GM18520 (cell line): Measurements from ENCODE around the gene ARHGAP26.

ENCODE experiments used
- ATAC-seq: cut with Tn5 transposase; IDR thresholded peaks from one replicate; pipeline ENCODE4 v1.9.1; 2021; ENCODE audit not compliant: unreplicated experiment

ARHGAP26 gene

DNA sequence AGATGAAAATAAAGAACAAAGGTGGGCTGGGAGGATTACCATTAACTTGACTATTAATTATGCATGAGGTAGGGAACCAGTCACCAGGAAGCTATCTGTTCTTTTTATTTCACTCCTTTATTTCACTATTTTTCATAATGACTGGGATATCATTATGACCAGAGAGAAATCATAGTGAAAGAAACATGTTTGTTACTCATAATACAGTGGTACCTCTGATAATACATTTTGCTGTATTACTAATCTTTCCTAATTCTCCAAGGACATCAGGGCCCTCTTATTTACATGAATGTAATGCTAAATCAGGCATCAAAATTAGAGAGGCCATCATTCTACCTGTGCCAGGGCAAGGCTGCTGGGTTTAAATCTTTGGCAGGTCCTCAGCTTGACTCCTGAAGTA, 379.6 kb downstream of the ARHGAP26 start:
- ATAC-seq: no peak

GRCh38 chr5:143151056-143151700, 381.0 kb downstream of the ARHGAP26 start:
- no peak for ATAC-seq

DNA sequence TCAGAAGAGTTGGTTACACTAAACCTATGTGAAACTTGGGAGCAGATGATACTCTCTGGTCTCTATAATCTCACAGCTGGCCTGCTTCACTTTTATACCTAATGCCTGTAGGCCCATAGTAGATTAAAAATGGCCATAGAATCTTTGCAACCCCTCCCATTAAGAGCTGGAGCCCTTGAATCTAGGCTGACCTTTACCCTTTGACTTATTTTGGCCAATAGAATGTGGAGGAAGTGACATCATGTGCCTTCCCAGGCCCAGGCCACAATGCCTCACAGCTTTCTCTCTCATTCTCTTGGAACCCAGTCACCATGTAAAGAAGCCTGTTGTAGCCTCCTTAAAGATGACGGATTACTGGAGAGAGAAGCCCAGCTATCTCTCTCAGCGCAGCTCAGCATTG, 382.3 kb downstream of the ARHGAP26 start:
- no peak for ATAC-seq

GRCh38 chr5:143153332-143154119, 383.3 kb downstream of the ARHGAP26 start:
- no peak for ATAC-seq

DNA sequence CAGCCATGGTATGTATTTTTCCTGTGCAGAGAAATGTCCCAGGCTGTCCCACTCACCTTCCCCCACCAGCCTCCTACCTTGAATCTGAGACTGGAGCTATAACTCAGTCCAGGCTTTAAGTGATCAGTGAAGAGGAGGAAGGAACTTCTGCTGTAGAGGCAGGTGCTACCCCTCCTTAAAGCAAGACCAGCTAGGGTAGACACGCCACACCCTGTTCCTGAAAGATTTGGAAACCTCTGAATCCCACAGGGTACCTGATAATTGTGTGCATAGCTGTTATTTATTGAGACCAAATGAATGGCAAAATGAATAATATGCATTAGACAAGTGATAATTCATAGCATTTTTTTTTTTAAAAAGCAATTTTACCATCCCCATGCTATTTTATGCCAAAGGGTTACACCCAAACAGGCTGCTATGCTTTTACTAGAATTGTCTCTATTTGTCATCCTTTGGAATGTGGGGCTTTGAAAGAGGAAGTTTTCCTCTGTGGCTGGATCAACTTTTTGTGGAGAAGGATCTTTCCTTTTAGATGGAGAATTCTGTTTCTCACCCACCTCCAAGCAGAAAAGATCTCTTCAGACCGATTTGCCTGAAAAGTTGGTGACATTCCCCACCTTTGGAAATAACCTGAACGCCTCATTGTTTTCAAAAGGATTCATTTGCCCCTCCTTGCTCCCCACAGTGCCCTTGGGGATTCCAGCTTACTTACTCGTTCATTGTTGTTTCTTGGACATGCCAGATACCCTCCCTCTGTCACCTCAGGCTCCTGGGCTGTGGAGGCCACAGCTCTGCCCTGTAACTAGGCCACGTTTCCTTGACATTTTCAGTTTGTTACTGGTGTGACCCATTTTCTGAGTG, 384.6 kb downstream of the ARHGAP26 start:
- no peak for ATAC-seq

- no peak for ATAC-seq
These were observed 385.3 kb downstream of the ARHGAP26 start for GRCh38 chr5:143155455-143155854.

DNA sequence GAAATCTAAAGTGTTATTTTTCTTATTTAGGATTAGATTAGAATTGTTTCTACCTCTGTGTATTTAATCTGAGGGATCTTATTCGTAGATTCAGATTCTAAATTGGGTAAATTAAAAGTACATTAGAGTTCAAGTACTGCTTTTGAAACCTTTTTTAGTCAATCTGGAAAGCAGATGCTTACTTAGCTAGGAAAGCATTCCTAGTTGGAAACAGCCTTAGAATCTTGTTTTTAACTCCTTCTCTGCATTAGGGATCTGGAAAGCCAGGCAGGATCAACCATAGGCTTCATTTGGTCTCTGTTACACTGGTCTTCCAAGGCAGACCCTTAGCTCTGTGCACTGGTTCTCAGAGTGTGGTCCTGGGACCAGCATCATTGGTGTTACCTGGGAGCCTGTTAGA, 385.9 kb downstream of the ARHGAP26 start:
- no peak for ATAC-seq

- ATAC-seq: no peak
These were observed 386.4 kb downstream of the ARHGAP26 start for GRCh38 chr5:143156572-143156971.

GRCh38 chr5:143159031-143159430, 388.9 kb downstream of the ARHGAP26 start:
- no peak for ATAC-seq

- ATAC-seq: no peak
These were observed 391.8 kb downstream of the ARHGAP26 start for GRCh38 chr5:143161885-143162540.

GRCh38 chr5:143162810-143163209, 392.6 kb downstream of the ARHGAP26 start:
- ATAC-seq: no peak

DNA sequence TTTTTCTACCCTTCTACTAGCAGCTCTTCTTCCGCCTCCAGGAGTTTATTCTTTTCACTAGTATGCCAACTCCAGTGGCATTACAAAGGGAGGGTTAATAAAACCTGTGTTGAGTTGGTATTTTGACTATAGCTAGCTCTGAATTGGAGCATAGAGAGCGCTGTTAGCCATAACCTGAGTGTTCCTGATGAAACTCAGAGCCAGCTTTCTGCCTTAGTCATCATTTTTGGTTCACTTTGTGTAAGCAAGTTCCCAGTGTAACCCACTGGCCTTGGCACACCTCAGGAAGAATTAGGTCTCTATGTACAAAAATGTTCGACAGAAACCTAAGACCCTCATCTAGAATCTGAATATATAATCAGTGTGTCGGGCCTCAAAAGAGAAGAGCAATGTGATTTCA, 394.4 kb downstream of the ARHGAP26 start:
- ATAC-seq: no peak

GRCh38 chr5:143165049-143165880, 395.1 kb downstream of the ARHGAP26 start:
- no peak for ATAC-seq

- no peak for ATAC-seq
These were observed 395.9 kb downstream of the ARHGAP26 start for GRCh38 chr5:143166090-143166489.

GRCh38 chr5:143166661-143167420, 396.7 kb downstream of the ARHGAP26 start:
- ATAC-seq: no peak

GRCh38 chr5:143168171-143168741, 398.1 kb downstream of the ARHGAP26 start:
- ATAC-seq: no peak

GRCh38 chr5:143168921-143169810, 399.0 kb downstream of the ARHGAP26 start:
- ATAC-seq: no peak

DNA sequence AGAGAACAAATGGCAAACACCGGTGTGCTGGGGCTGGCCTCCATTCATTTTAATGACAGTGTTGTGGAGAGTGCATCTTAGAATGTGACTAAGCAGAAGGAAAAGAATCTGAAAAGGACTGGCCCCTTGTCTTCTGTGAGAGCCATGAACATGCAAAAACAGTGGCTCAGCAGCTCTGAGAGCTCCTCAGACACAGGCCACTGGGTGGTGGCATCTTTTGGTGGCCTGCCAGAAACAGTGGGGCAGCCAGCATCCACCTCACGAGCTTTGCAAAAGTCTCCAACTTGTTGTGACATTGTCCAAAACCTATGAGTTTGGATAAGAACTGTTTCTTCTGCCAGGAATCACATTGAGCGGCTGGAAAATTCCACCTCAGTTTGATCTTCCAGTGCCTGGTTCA, 399.9 kb downstream of the ARHGAP26 start:
- ATAC-seq: no peak
